GM23338 (cell line): ENCODE data around the gene COPA. TPM values are rescaled to one million over a fixed set of nuclear protein-coding genes. Genes with fewer than 3 reads are reported as not detected.
"Not testable (repeated sequence)": the region's sequence is repeated elsewhere in the genome, so short reads cannot be mapped to it uniquely, and the experiment has no call there.

Experiments used
- ATAC-seq: fragments of 200-7000 bp; cut with Tn5 transposase; 3 replicates; pipeline ENCODE4 v1.9.1; 2020
- DNase-seq: peaks from one replicate; pipeline ENCODE4 v3.0.0-alpha.2; 2015; ENCODE audit warnings: low spot score
- H2AFZ ChIP-seq: fragments of 200-600 bp; sonication (generic); 2 replicates; pipeline ENCODE4 v1.8.0; 2016; ENCODE audit warnings: antibody characterized with exemption, mild to moderate bottlenecking, moderate library complexity
- H3F3A ChIP-seq: fragments of 200-600 bp; sonication (generic); replicated peaks from 2 replicates; pipeline ENCODE4 v1.8.0; 2017; ENCODE audit warnings: antibody characterized with exemption, mixed run types, low read depth
- H3K27ac ChIP-seq: fragments of 200-600 bp; sonication (generic); 2 replicates; pipeline ENCODE4 v1.6.1; 2016; ENCODE audit warnings: low read depth
- H3K27me3 ChIP-seq: fragments of 200-600 bp; sonication (generic); 2 replicates; pipeline ENCODE4 v1.8.0; 2016; ENCODE audit warnings: mild to moderate bottlenecking, mixed run types, moderate library complexity; ENCODE audit not compliant: insufficient read depth
- H3K36me3 ChIP-seq: fragments of 200-600 bp; sonication (generic); 2 replicates; pipeline ENCODE4 v1.8.0; 2016; ENCODE audit warnings: mild to moderate bottlenecking; ENCODE audit not compliant: insufficient read depth
- H3K4me1 ChIP-seq: fragments of 200-600 bp; sonication (generic); 2 replicates; pipeline ENCODE4 v1.8.0; 2016; ENCODE audit warnings: mild to moderate bottlenecking, moderate library complexity; ENCODE audit not compliant: insufficient read depth
- H3K4me2 ChIP-seq: fragments of 200-600 bp; sonication (generic); 2 replicates; pipeline ENCODE4 v1.7.1; 2017; ENCODE audit warnings: mixed run types
- H3K4me3 ChIP-seq: fragments of 200-600 bp; sonication (generic); 2 replicates; pipeline ENCODE4 v1.6.1; 2016; ENCODE audit warnings: mixed run types
- H3K79me2 ChIP-seq: fragments of 200-600 bp; sonication (generic); replicated peaks from 2 replicates; pipeline ENCODE4 v1.8.0; 2017; ENCODE audit warnings: mild to moderate bottlenecking; ENCODE audit not compliant: insufficient read depth
- H3K9me2 ChIP-seq: fragments of 200-600 bp; sonication (generic); 2 replicates; pipeline ENCODE4 v1.8.0; 2017; ENCODE audit not compliant: insufficient read depth
- H4K20me1 ChIP-seq: fragments of 200-600 bp; sonication (generic); replicated peaks from 2 replicates; pipeline ENCODE4 v1.8.0; 2017; ENCODE audit warnings: mild to moderate bottlenecking; ENCODE audit not compliant: insufficient read depth
- H3K27ac Mint-ChIP-seq: 2 replicates; pipeline ENCODE4 v1.8.0; 2020; ENCODE audit warnings: inconsistent platforms, mild to moderate bottlenecking, moderate library complexity, mixed read lengths
- H3K27me3 Mint-ChIP-seq: 3 replicates; pipeline ENCODE4 v1.8.0; 2022; ENCODE audit warnings: low read depth, mild to moderate bottlenecking, moderate library complexity, mixed read lengths, inconsistent platforms; ENCODE audit not compliant: insufficient read depth, poor library complexity
- H3K36me3 Mint-ChIP-seq: 3 replicates; pipeline ENCODE4 v1.8.0; 2021; ENCODE audit warnings: low read depth, mild to moderate bottlenecking, inconsistent platforms, moderate library complexity, mixed read lengths
- H3K4me1 Mint-ChIP-seq: 3 replicates; pipeline ENCODE4 v1.8.0; 2020; ENCODE audit warnings: mild to moderate bottlenecking, inconsistent platforms, mixed read lengths
- H3K4me3 Mint-ChIP-seq: 3 replicates; pipeline ENCODE4 v1.8.0; 2021; ENCODE audit warnings: moderate library complexity, mild to moderate bottlenecking, inconsistent platforms, mixed read lengths
- H3K9me3 Mint-ChIP-seq: 3 replicates; pipeline ENCODE4 v1.8.0; 2020; ENCODE audit warnings: moderate library complexity, mild to moderate bottlenecking, inconsistent platforms, mixed read lengths
- CREB1 ChIP-seq: fragments of 250-450 bp; sonication (Bioruptor Pico); IDR thresholded peaks from 2 replicates; pipeline ENCODE4 v1.5.0; 2020; ENCODE audit warnings: low read depth, mild to moderate bottlenecking, moderate library complexity
- EZH2phosphoT487 ChIP-seq: fragments of 200-600 bp; sonication (generic); IDR thresholded peaks from one replicate; pipeline ENCODE4 v1.8.1; 2018; ENCODE audit warnings: antibody characterized with exemption; ENCODE audit not compliant: unreplicated experiment
- POLR2AphosphoS5 ChIP-seq: IDR thresholded peaks from 2 replicates; pipeline ENCODE4 v1.6.1; 2016; ENCODE audit warnings: antibody characterized with exemption, low read depth
- long read RNA-seq: library from polyadenylated mRNA; unstranded; transcript quantifications from one replicate; pipeline ENCODE4 v2.0.0, GENCODE V29; 2020; ENCODE audit not compliant: unreplicated experiment
- polyA plus RNA-seq: library from polyadenylated mRNA; unstranded; fragments of >200 nt; fragmentation: Nextera tagmentation; extraction: Ambion mirVana; gene quantifications from 2 replicates; pipeline ENCODE4 v1.2.1, GENCODE V29; 2016
- total RNA-seq: library from RNA; depleted of rRNA; stranded (reverse); fragments of >200 nt; shearing (Covaris generic); gene quantifications from 2 replicates; pipeline ENCODE4 v1.2.3, GENCODE V29; 2014; rRNA removed
- TF ChIP-seq, protein P1 (sequence below): IDR thresholded peaks from 2 replicates; pipeline ENCODE4 v1.6.1; 2016; ENCODE audit warnings: antibody characterized with exemption

Gene COPA
- total RNA-seq (87.1 and 104 TPM in 2 replicates), polyA plus RNA-seq (52.1 and 58.2 TPM in 2 replicates)
- long read RNA-seq, full-length matches to known transcripts: 4 of 28 reads
- long read RNA-seq, partial matches to known transcripts: 20 of 28 reads
- long read RNA-seq, other reads (novel, unspliced or antisense): 4 of 28 reads

DNA sequence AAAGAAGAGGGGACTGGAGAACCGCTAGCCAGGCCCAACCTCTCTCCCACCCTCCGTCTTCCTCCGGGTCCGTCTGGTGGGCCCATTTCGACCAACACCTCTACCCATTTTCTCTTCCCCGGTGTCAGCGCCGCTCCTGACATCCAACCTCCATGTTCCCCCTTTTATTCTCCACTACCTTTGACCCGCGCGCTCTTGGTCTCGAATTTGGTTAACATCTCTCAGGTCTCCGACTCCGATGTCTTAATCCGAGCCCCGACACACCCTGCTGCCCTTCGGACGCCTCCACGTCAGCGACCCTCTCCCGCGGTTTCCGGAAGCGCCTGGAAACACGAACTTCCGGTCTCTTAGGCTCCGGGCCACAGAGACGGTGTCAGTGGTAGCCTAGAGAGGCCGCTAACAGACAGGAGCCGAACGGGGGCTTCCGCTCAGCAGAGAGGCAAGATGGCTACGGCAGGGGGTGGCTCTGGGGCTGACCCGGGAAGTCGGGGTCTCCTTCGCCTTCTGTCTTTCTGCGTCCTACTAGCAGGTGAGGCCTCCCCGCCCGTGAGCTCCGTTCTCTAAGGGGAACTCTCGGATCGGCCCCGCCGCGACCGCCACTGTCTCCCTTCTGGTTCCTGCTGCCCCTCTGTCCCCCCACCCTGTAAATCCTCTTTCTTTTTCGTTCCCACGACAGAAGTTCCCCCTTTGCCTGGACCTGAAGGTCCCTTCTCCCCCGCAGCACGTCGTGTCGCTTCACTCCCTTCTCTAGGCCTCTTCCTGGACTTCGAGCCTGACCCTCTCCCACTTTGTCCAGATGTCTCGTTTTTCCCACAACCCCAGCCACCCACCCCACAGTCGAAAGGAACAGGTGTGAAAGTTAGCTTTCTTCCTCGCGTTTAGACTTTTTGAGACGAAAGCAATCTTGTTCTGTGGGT is at the start of gene COPA, which contains the start of gene NCSTN:
TSS of gene COPA (minus strand) at position 298 of the 917 bp plus-strand sequence. CDS start at position 218, 80 bp downstream.
TSS of gene NCSTN (plus strand) at position 431 of the 917 bp plus-strand sequence. CDS start at position 445, 14 bp downstream.
- peaks cover 2% of the 10 kb centered on the region; the same call in 1 of the 2 replicates for H3F3A ChIP-seq
- TF ChIP-seq, protein P1, sequence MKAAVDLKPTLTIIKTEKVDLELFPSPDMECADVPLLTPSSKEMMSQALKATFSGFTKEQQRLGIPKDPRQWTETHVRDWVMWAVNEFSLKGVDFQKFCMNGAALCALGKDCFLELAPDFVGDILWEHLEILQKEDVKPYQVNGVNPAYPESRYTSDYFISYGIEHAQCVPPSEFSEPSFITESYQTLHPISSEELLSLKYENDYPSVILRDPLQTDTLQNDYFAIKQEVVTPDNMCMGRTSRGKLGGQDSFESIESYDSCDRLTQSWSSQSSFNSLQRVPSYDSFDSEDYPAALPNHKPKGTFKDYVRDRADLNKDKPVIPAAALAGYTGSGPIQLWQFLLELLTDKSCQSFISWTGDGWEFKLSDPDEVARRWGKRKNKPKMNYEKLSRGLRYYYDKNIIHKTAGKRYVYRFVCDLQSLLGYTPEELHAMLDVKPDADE: peak; percentile 70; the same call in 1 of the 2 replicates
- peak; percentile 85 for TF ChIP-seq CREB1 (CRISPR knock-in tag)
- TF ChIP-seq EZH2phosphoT487: no peak
- peak; percentile 88 for TF ChIP-seq POLR2AphosphoS5
- H3K4me1 ChIP-seq: peaks cover 18% of the 10 kb centered on the region
- H3K27me3 Mint-ChIP-seq: peaks cover 2% of the 10 kb centered on the region
- peak within 1 kb of the TSS; percentile 98 for H3K4me3 Mint-ChIP-seq
- DNase-seq: peak; percentile 99
- peak within 1 kb of the TSS; percentile 96 for H3K27ac Mint-ChIP-seq
- ATAC-seq: peak; percentile 99
- peaks cover 71% of the 10 kb centered on the region for H3K79me2 ChIP-seq
- peak within 1 kb of the TSS; percentile 86 for H3K27ac ChIP-seq
- H2AFZ ChIP-seq: peak within 1 kb of the TSS; percentile 90
- peaks cover 19% of the 10 kb centered on the region for H4K20me1 ChIP-seq
- no peaks in the 10 kb centered on the region for H3K27me3 ChIP-seq
- peaks cover 14% of the 10 kb centered on the region for H3K4me1 Mint-ChIP-seq
- peaks cover 23% of the 10 kb centered on the region for H3K36me3 ChIP-seq
- H3K36me3 Mint-ChIP-seq: peaks cover 18% of the 10 kb centered on the region
- no peaks in the 10 kb centered on the region for H3K9me2 ChIP-seq
- peak within 1 kb of the TSS; percentile 91 for H3K4me2 ChIP-seq
- no peaks in the 10 kb centered on the region for H3K9me3 Mint-ChIP-seq
- H3K4me3 ChIP-seq: peak within 1 kb of the TSS; percentile 95

DNA sequence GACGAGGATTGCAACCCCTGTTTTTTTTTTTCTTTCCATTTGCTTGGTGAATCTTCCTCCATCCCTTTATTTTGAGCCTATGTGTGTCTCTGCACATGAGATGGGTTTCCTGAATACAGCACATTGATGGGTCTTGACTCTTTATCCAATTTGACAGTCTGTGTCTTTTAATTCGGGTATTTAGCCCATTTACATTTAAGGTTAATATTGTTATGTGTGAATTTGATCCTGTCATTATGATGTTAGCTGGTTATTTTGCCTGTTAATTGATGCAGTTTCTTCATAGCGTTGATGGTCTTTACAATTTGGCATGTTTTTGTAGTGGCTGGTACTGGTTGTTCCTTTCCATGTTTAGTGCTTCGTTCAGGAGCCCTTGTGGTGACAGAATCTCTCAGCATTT is 45.4 kb upstream of the COPA start:
- H2AFZ ChIP-seq, H3F3A ChIP-seq, H3K4me3 Mint-ChIP-seq, H3K4me3 ChIP-seq, H3K27me3 Mint-ChIP-seq, H3K27ac ChIP-seq, H3K9me2 ChIP-seq, H3K4me2 ChIP-seq, H3K27ac Mint-ChIP-seq, DNase-seq, H3K36me3 ChIP-seq, ATAC-seq, H3K27me3 ChIP-seq, H4K20me1 ChIP-seq, H3K4me1 Mint-ChIP-seq, H3K36me3 Mint-ChIP-seq, H3K79me2 ChIP-seq, H3K4me1 ChIP-seq: not testable (repeated sequence)
- peaks cover 15% of the 10 kb centered on the region; the same call in 2 of the 3 replicates for H3K9me3 Mint-ChIP-seq

DNA sequence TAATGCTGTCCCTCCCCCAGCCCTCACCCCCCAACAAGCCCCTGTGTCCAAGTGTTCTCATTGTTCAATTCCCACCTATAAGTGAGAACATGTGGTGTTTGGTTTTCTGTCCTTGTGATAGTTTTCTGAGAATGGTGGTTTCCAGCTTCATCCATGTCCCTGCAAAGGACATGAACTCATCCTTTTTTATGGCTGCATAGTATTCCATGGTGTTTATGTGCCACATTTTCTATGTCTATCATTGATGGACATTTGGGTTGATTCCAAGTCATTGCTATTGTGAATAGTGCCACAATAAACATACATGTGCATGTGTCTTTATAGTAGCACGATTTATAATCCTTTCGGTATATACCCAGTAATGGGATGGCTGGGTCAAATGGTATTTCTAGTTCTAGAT is 41.8 kb upstream of the COPA start:
- H3K36me3 Mint-ChIP-seq, H3K27ac ChIP-seq, H2AFZ ChIP-seq, ATAC-seq, H3K4me2 ChIP-seq, H3K9me2 ChIP-seq, DNase-seq, H3F3A ChIP-seq, H3K4me1 Mint-ChIP-seq, H3K27me3 Mint-ChIP-seq, H3K36me3 ChIP-seq, H3K27me3 ChIP-seq, H3K4me3 Mint-ChIP-seq, H3K27ac Mint-ChIP-seq, H3K79me2 ChIP-seq, H3K4me1 ChIP-seq, H3K4me3 ChIP-seq, H4K20me1 ChIP-seq: not testable (repeated sequence)
- peaks cover 13% of the 10 kb centered on the region; the same call in 2 of the 3 replicates for H3K9me3 Mint-ChIP-seq
